ENCODE data around the gene DGCR2.

DNA sequence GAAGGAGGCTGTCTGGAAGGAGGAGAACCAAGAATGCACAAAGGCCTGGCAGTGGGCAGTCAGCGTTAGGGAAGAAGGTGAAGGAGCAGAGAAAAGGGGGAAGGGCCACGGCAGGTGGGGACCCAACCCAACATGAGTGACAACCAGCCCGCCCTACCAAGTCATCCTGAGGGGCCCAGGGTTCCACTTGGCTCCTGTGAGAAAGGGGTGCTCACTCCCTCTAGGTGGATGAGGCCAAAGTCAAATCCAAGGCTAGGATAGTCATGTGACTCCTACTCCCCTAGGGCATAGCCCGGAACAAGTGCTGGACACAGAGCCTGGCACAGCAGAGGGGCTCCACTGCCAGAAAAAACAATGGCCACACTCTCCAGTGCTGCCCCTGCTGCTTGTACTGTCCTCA, 2.2 kb upstream of the DGCR2 start:
- TF ChIP-seq GATA2 (IDR thresholded peaks at IDR 0.05; ENCODE audit: low read depth, low read length), result no peak
- no peak for TF ChIP-seq GATA3 (IDR thresholded peaks at IDR 0.05; ENCODE audit: low read depth, low read length)
